HG02884 (cell line): Measurements from ENCODE around the gene SMIM27.

ENCODE experiments used
- ATAC-seq: cut with Tn5 transposase; IDR thresholded peaks from one replicate; pipeline ENCODE4 v1.9.1; 2021; ENCODE audit warnings: mild to moderate bottlenecking, moderate library complexity; ENCODE audit not compliant: unreplicated experiment

The SMIM27 gene

GRCh38 chr9:32554107-32554506, 2.0 kb downstream of the SMIM27 start:
- no peak for ATAC-seq

DNA sequence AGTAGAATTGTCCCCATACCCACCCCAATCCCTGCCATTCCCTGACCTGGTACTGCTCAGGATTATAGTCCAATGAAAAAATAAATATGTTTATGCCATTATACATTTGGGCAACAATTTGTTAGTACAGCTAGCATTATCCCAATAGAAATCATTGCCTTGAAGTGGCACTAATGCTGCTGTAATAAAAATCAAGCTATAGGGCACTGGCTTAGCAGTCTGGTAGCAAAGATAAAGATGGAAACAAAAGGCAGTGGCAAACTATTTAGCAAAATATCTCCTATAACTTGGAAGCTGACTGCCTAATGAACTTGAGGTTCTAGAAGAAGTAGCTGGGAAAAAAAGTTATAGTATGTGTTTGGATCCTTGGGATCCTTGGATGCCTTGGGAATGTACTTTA, 2.5 kb downstream of the SMIM27 start:
- ATAC-seq = no peak

DNA sequence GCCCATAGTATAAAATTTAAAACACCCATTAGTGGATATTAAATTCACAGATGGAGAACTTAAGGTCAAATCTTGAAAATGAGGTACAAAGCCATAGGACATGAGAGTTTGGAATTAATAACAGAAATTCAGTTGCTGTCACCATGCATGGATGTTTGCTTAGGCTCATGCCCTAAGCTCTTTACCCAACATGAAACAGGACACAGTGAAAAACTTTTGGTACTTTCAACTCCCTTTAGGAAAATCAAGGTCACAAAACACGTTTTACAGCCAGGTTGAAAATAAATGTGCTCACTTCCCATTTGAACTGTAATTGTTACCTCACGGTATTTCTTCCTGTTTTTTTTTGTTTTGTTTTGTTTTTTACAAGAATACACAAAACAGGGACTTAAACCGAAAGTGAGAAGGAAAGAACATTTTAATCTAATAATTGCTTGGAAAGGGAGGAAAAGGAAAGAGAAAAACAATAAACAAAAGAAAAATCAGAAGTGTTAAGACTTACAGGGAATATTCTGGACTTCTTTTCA, 6.3 kb downstream of the SMIM27 start:
- ATAC-seq = no peak

- ATAC-seq = no peak
These were observed 13.8 kb downstream of the SMIM27 start for GRCh38 chr9:32565967-32566366.

DNA sequence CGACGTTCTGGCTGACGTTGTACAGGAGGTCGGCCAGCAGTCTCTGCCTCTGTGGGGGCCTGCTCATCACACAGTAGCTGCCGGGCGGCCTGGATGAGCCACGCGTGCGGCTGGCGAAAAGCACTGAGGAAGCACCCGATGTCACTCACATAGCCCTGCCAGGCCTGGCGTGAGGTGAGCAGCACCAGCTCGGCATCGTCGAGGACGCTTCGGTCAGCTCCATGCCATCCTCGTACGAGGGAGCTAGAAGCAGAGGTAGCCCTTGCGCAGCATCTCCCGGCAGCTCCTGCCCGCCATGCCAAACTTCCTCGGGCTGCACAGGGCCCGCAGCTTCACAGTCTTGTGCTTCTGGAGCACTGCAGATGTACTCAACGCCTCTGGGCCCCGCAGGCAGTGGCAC, 14.6 kb downstream of the SMIM27 start:
- ATAC-seq = no peak

- no peak for ATAC-seq
These were observed 18.1 kb downstream of the SMIM27 start for GRCh38 chr9:32570262-32570661.

DNA sequence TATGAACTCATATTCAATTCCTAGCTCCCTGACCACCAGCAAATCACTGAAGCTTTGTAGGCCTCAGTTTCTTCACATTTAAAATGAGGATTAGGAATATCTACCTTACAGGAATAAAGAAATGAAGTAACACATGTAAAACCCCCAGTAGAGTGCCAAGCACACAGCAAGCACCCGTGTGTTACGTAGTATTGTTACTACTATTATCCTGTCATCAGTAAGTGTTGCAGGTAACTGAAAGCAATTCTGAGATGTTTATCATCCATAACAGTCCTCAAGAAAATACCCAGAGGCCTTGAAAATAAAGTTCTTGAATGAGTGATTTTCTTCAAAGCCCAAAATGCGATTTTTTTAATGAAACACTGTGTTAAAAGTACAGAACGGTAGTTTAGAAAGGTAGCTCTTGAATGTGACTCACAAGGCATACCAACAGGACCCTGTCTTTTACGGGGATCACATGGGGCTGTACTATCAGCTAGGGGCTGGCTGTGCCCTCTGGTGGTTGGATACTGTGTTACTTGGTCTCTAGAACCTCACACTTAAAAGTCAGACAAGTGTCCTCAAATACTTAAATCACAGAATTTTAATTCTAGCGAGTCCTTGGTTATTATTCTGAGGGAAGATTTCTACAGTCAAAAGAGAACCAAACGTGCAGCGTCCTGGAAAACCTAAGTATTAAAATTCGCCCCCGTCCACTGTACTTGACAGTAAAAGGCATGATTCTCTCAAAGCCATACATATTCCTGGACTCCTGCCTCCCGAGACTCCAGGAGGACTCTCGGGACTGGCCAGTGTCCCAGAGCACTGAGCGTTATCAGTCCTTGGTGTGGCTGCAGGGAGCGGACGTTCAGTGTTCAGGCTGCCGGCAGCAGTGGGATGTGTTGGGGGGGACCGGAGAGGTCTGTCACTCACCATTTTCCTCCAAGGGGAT, 20.1 kb downstream of the SMIM27 start:
- ATAC-seq = peak; percentile 87

DNA sequence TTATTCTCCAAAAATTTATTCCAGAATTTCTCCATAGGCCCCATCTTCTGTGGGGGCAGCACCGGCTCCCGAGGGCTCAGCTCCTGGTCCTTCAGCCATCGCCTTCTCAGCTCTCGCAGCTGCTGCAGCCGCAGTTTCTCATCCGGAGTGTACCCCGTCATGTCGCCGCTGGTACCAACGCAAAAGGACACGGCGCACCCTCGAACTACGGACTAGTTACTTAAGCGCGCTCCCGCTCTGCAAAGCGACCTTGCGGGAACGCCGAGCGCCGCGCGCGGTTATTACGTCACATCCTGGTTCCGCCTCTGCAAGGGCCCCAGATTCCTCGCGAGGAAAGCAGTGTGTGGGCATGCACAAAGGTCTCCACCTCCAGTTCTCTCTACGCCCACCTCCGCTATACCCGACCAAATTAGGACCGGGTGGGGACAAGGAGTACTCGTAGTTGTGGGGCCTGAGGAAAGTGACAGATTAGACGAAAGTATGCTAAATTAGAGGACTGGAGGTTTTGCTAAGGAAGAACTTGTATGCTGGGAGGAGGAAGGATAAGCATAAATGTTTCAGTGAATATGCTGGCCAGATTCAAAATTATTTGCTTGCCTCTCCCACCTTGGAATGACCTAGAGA, 20.9 kb downstream of the SMIM27 start, which contains the start of gene NDUFB6:
TSS of gene NDUFB6 (minus strand) at position 260 of the 624 bp plus-strand sequence. CDS start at position 161, 99 bp downstream.
- ATAC-seq = peak; percentile 77

DNA sequence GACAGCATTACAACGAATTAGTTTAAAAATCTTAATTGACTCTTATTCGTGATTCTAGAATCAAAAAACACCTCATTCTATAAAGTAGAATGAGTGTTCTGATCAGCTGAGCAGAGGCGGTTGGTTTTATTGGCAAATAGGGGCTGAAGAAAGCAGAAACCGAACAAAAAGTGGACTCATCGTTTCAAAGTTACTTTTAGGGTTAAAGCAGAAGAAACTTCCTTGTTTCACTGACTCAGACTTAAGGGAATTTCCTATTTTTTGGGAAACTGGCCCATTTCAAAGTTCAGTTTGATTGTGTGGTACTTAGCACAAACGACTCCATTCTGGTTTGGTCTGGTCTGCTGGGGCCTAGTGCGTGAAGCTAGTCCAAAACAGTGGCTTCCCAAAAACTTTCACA, 21.7 kb downstream of the SMIM27 start:
- ATAC-seq = no peak

DNA sequence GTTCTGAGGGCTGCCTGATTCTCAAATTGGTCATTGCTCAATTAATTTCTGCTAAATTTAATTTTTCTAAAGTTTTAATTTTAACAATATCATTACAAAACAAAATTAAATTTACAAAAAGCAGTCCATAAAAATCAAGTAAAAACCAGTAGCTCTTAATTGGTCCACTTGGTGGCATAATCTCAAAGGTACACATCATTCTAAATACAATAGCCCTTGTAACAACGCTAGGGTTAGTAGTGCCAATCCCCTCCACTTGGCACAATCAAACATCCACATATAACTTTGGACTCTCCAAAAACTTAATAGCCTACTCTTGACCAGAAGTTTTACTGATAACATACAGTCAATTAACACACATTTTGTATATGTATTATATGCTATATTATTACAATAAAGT, 22.7 kb downstream of the SMIM27 start:
- no peak for ATAC-seq

DNA sequence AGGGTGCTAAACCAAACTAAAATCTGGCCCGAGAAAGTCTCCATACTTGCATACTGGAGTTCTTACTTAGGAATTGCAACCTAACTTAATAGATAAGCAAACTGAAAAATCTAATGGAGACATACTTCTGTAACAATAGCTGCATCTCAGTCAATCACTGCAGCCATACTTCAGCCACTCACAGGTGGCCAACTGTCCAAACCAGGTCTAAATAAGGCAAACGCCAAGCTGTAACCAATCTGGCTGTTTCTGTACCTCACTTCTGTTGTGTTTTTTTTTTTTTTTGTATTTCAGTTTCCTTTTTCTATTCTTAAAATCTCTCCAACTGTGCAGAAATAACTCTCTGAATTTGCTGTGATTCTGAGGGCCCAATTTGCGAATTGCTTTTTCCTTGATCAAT, 25.2 kb downstream of the SMIM27 start:
- no peak for ATAC-seq

- ATAC-seq = no peak
These were observed 26.8 kb downstream of the SMIM27 start for GRCh38 chr9:32578976-32579375.

DNA sequence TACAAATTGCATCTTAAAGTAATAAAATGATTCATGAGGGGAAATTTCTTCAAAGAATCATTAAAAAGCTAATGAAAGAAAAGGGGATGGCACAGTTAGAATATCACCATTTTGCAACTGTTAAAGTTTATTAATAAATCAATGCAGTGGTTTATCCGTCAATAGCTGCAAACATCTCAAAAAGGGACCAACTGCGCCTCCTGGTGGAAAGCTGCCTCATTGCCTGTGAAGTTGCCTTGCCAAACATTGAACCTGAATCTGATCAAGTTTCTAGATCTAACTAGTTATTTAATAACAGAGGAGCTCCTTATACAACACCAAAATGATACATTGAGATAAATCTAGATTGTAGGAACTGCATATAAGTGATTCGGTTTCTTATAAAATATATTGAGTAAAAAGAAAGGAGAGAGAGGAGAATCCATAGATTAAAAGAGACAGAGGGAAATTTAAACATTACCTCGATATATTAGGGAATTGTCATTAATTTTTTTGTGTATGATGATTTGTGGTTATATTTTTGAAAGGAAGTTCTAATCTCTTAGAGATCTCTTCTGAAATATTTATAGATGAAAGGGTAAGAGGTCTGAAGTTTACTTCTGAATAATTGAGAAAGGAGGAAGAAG, 27.7 kb downstream of the SMIM27 start:
- no peak for ATAC-seq

DNA sequence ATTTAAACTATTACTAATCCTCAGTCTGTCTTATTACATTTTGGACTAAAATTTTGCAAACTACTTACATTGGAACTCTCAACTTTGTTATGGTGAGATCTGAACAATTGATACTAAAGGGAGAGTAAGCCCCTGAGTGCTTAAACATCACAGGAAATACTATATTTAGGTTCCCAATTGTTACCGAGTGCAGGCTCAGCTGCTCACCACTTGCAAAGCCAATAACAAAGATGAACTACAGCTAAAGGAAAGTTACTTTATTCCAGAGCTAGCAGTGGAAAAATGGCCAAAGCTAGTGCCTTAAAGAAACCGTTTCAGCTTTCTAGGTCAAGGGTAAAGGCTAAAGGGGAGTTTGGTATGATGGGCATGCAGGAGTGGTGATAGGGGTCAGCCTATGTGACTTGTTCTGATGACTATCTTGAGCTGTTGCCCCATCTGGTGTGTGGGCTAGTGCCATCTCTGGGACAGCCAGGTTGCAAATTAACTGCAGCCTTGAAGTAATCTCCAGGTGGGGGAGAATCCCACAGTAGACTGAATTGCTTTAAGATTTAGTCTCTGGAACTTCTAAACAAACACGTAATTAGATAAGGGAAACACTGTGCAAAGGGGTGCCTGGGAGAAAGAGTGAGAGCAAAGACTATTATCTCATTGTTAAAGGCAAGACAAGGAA, 28.6 kb downstream of the SMIM27 start:
- no peak for ATAC-seq

GRCh38 chr9:32581512-32582143, 29.5 kb downstream of the SMIM27 start:
- ATAC-seq = no peak

- no peak for ATAC-seq
These were observed 32.7 kb downstream of the SMIM27 start for GRCh38 chr9:32584784-32585183.

DNA sequence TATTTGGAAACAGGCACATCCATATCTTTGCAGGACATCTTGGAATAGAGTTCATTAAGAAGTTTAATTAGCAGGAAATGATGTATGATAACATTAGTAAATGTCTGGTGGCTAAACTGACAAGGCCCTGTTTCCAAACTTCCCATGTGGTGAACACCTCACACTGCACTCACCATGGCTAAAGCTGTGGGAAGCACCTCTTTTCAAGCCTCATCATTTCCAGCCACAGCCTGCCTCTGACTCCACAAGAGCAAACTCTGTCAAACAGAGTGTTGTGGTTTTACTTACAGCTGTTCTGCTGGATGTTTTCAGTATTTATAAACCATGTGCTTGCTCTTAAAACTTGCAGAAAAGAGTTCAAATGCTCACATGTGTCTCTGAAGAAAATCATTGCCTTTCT, 35.8 kb downstream of the SMIM27 start:
- no peak for ATAC-seq

- ATAC-seq = no peak
These were observed 37.1 kb downstream of the SMIM27 start for GRCh38 chr9:32589083-32589723.

DNA sequence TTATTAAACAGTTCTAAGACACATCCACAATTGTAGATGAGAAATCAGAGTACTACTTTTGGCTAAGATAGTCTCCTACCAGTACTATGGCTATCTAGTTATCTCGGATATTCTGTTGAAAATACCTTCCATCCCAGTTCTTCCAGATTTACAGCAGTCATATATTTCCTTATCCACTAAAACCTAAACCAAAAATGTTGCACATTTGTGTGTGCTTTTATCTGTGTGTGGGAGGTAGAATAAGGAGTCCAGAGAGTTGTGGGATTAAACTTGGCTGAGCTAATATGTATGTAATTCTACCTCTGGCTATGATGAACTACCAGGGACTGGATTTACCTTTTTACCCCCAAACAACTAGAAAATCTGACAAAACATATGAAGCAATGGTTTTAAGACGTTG, 38.3 kb downstream of the SMIM27 start:
- ATAC-seq = no peak

GRCh38 chr9:32590898-32591297, 38.8 kb downstream of the SMIM27 start:
- no peak for ATAC-seq
